A549 (cell line): Measurements from ENCODE around the gene SPIRE1.

ENCODE experiments used
- CTCF ChIP-seq: fragments of >200 bp; sonication (Bioruptor Twin); formaldehyde crosslinking; IDR thresholded peaks from 3 replicates; pipeline ENCODE4 v1.5.1; 2016
- PBX3 ChIP-seq: IDR thresholded peaks from 2 replicates; pipeline ENCODE4 v1.6.1; 2012
- REST ChIP-seq: fragments of 200-600 bp; sonication (generic); IDR thresholded peaks from 2 replicates; pipeline ENCODE4 v1.6.1; 2016; ENCODE audit warnings: antibody characterized with exemption, mild to moderate bottlenecking, moderate library complexity

- no peak for TF ChIP-seq PBX3
- TF ChIP-seq CTCF = no peak
- TF ChIP-seq REST = no peak
Measured at GRCh38 chr18:12410081-12410481, 247.8 kb downstream of the SPIRE1 start.
